H9 (cell line): ENCODE data around the gene NFKB2. TPM values are rescaled to one million over a fixed set of nuclear protein-coding genes. Genes with fewer than 3 reads are reported as not detected.

Experiments used
- DNase-seq: peaks from one replicate; pipeline ENCODE4 v3.0.0-alpha.2; 2017
- H2AFZ ChIP-seq: one replicate; pipeline ENCODE4 v1.6.1; 2013; ENCODE audit warnings: mild to moderate bottlenecking, low read length, control low read depth, moderate library complexity
- H2AK5ac ChIP-seq: 2 replicates; pipeline ENCODE4 v1.6.1; 2013; ENCODE audit warnings: low read length, control low read depth, mixed read lengths; ENCODE audit not compliant: insufficient read length
- H2BK120ac ChIP-seq: one replicate; pipeline ENCODE4 v1.6.1; 2013; ENCODE audit warnings: low read depth, mild to moderate bottlenecking, low read length, control low read depth, inconsistent platforms; ENCODE audit not compliant: poor library complexity, severe bottlenecking
- H2BK12ac ChIP-seq: 2 replicates; pipeline ENCODE4 v1.6.1; 2013; ENCODE audit warnings: low read length, control low read depth, mixed read lengths, low read depth; ENCODE audit not compliant: insufficient read length
- H2BK15ac ChIP-seq: 2 replicates; pipeline ENCODE4 v1.6.1; 2013; ENCODE audit warnings: low read depth, low read length, control low read depth
- H2BK20ac ChIP-seq: one replicate; pipeline ENCODE4 v1.6.1; 2013; ENCODE audit warnings: low read depth, mild to moderate bottlenecking, low read length, control low read depth, inconsistent platforms; ENCODE audit not compliant: poor library complexity, severe bottlenecking
- H2BK5ac ChIP-seq: 2 replicates; pipeline ENCODE4 v1.6.1; 2013; ENCODE audit warnings: low read length, control low read depth, mixed read lengths; ENCODE audit not compliant: insufficient read length
- H3K14ac ChIP-seq: 2 replicates; pipeline ENCODE4 v1.6.1; 2013; ENCODE audit warnings: low read length, control low read depth; ENCODE audit not compliant: insufficient read depth
- H3K18ac ChIP-seq: 2 replicates; pipeline ENCODE4 v1.6.1; 2013; ENCODE audit warnings: low read depth, mild to moderate bottlenecking, mixed read lengths, low read length, control low read depth; ENCODE audit not compliant: insufficient read length
- H3K23ac ChIP-seq: 2 replicates; pipeline ENCODE4 v1.6.1; 2013; ENCODE audit warnings: low read length, control low read depth, mixed read lengths, low read depth; ENCODE audit not compliant: insufficient read length
- H3K23me2 ChIP-seq: 2 replicates; pipeline ENCODE4 v1.6.1; 2013; ENCODE audit warnings: low read depth, mild to moderate bottlenecking, mixed read lengths, low read length, control low read depth; ENCODE audit not compliant: insufficient read length, poor library complexity, severe bottlenecking
- H3K27ac ChIP-seq: 2 replicates; pipeline ENCODE4 v1.5.1; 2013; ENCODE audit warnings: low read length, control low read depth, mixed read lengths, low read depth; ENCODE audit not compliant: insufficient read length
- H3K27me3 ChIP-seq: 2 replicates; pipeline ENCODE4 v1.6.1; 2013; ENCODE audit warnings: low read length, control low read depth, inconsistent platforms; ENCODE audit not compliant: insufficient read depth
- H3K4ac ChIP-seq: 2 replicates; pipeline ENCODE4 v1.6.1; 2013; ENCODE audit warnings: low read depth, mild to moderate bottlenecking, control low read depth, inconsistent platforms, low read length, moderate library complexity
- H3K4me1 ChIP-seq: 2 replicates; pipeline ENCODE4 v1.6.1; 2013; ENCODE audit warnings: low read length, control low read depth, inconsistent platforms; ENCODE audit not compliant: insufficient read depth
- H3K4me2 ChIP-seq: 2 replicates; pipeline ENCODE4 v1.6.1; 2013; ENCODE audit warnings: low read length, control low read depth, mixed read lengths; ENCODE audit not compliant: insufficient read length, insufficient read depth
- H3K56ac ChIP-seq: 2 replicates; pipeline ENCODE4 v1.6.1; 2013; ENCODE audit warnings: low read depth, mild to moderate bottlenecking, mixed read lengths, low read length, control low read depth; ENCODE audit not compliant: insufficient read length
- H3K79me1 ChIP-seq: 2 replicates; pipeline ENCODE4 v1.6.1; 2013; ENCODE audit warnings: low read depth, mild to moderate bottlenecking, moderate library complexity, low read length, control low read depth, inconsistent platforms; ENCODE audit not compliant: insufficient read depth, poor library complexity, severe bottlenecking
- H3K79me2 ChIP-seq: 2 replicates; pipeline ENCODE4 v1.6.1; 2013; ENCODE audit warnings: low read length, control low read depth, inconsistent platforms; ENCODE audit not compliant: insufficient read depth
- H3K9ac ChIP-seq: 2 replicates; pipeline ENCODE4 v1.6.1; 2013; ENCODE audit warnings: low read length, control low read depth, mixed read lengths; ENCODE audit not compliant: insufficient read length; ENCODE audit errors: extremely low read depth
- H3K9me3 ChIP-seq: one replicate; pipeline ENCODE4 v1.6.1; 2013; ENCODE audit warnings: low read depth, low read length, inconsistent platforms; ENCODE audit not compliant: control insufficient read depth
- H3T11ph ChIP-seq: one replicate; pipeline ENCODE4 v1.6.1; 2013; ENCODE audit warnings: mild to moderate bottlenecking, low read length, control low read depth, inconsistent platforms
- H4K20me1 ChIP-seq: one replicate; pipeline ENCODE4 v1.6.1; 2013; ENCODE audit not compliant: control insufficient read depth, insufficient read length, insufficient read depth
- H4K5ac ChIP-seq: 2 replicates; pipeline ENCODE4 v1.6.1; 2013; ENCODE audit warnings: low read depth, mild to moderate bottlenecking, mixed read lengths, low read length, control low read depth; ENCODE audit not compliant: insufficient read length
- H4K8ac ChIP-seq: replicated peaks from 2 replicates; pipeline ENCODE4 v1.6.1; 2013; ENCODE audit warnings: low read length, control low read depth, mixed read lengths, low read depth; ENCODE audit not compliant: insufficient read length
- H4K91ac ChIP-seq: 2 replicates; pipeline ENCODE4 v1.6.1; 2013; ENCODE audit warnings: low read depth, mild to moderate bottlenecking, moderate library complexity, mixed read lengths, low read length, control low read depth; ENCODE audit not compliant: insufficient read length
- H3K27ac Mint-ChIP-seq, 3 experiments: 2 replicates in 2 of 3; 3 replicates in 1 of 3; pipeline ENCODE4 v1.8.0; 2020 to 2021; ENCODE audit warnings: mixed read lengths in 3 of 3, mild to moderate bottlenecking in 1 of 3, moderate library complexity in 1 of 3
- H3K27me3 Mint-ChIP-seq: 2 replicates; pipeline ENCODE4 v1.8.0; 2021; ENCODE audit warnings: low read depth, mild to moderate bottlenecking, moderate library complexity, mixed read lengths
- H3K36me3 Mint-ChIP-seq, 3 experiments: 2 replicates in 2 of 3; 3 replicates in 1 of 3; pipeline ENCODE4 v1.8.0; 2020 to 2021; ENCODE audit warnings: low read depth in 3 of 3, mixed read lengths in 3 of 3; ENCODE audit not compliant: insufficient read depth in 1 of 3
- H3K4me1 Mint-ChIP-seq, 2 experiments: 2 replicates each; pipeline ENCODE4 v1.8.0; 2020; ENCODE audit warnings: mixed read lengths in 2 of 2
- H3K4me3 Mint-ChIP-seq, 2 experiments: 2 replicates in 1 of 2; 3 replicates in 1 of 2; pipeline ENCODE4 v1.8.0; 2020 to 2021; ENCODE audit warnings: mild to moderate bottlenecking in 2 of 2, mixed read lengths in 2 of 2, moderate library complexity in 1 of 2
- H3K9me3 Mint-ChIP-seq, 2 experiments: 2 replicates in 1 of 2; 3 replicates in 1 of 2; pipeline ENCODE4 v1.8.0; 2020; ENCODE audit warnings: mild to moderate bottlenecking in 2 of 2, mixed read lengths in 2 of 2, moderate library complexity in 1 of 2
- CTCF ChIP-seq: fragments of 200-600 bp; sonication (generic); conservative IDR thresholded peaks from 3 replicates; pipeline ENCODE4 v1.8.0; 2021; ENCODE audit warnings: antibody characterized with exemption, mild to moderate bottlenecking
- WGBS: extraction: QIAGEN DNeasy Blood & Tissue Kit; methylation state at CpG from one replicate; pipeline ENCODE4 v1.1.7; 2013; ENCODE audit warnings: missing lambda C conversion rate, low lambda C conversion rate, mixed read lengths; ENCODE audit not compliant: insufficient read length; ENCODE audit errors: extremely low coverage; 5-methylcytosine and 5-hydroxymethylcytosine counted together
- total RNA-seq: library from RNA; stranded (reverse); gene quantifications from 2 replicates; pipeline ENCODE4 v1.2.1, GENCODE V29; 2021

The NFKB2 gene
- total RNA-seq, 1 experiment from 2014 or later = 23.7 TPM

- H3K18ac ChIP-seq = peak overlapping the region; percentile 34
- H3K9me3 ChIP-seq = no peaks in the 10 kb centered on the region
- TF ChIP-seq CTCF = no peak
- peaks cover 3% of the 10 kb centered on the region for H3K23me2 ChIP-seq
- no peak overlapping the region for H2BK15ac ChIP-seq
- Mint-ChIP-seq H3K36me3 (peaks cover 0 to 2% (median 2%) of the 10 kb centered on the region in 3 experiments; a peak in 2 of 7 replicates), H3K9me3 (peaks cover 0 to 4% of the 10 kb centered on the region in 2 experiments; a peak in 1 of 5 replicates), H3K4me3 (peak overlapping the region; percentile 47 to 75), H3K27ac (no peak overlapping the region), H3K27me3 (peaks cover 89% of the 10 kb centered on the region), H3K4me1 (peaks cover 28 to 46% of the 10 kb centered on the region in 2 experiments)
- H3K56ac ChIP-seq = no peak overlapping the region
- no peak overlapping the region for H2BK20ac ChIP-seq
- no peaks in the 10 kb centered on the region for H3K79me1 ChIP-seq
- no peaks in the 10 kb centered on the region for H3K79me2 ChIP-seq
- no peak overlapping the region for H4K8ac ChIP-seq
- no peak overlapping the region for H3K23ac ChIP-seq
- no peak overlapping the region for H4K91ac ChIP-seq
- no peak overlapping the region for H3K14ac ChIP-seq
- H3T11ph ChIP-seq = no peak overlapping the region
- peaks cover 3% of the 10 kb centered on the region; the same call in 1 of the 2 replicates for H3K4me1 ChIP-seq
- H2AK5ac ChIP-seq = no peak overlapping the region
- H2BK120ac ChIP-seq = no peak overlapping the region
- no CpG with 5 or more reads among the region's 24 CpGs for WGBS
- peak; percentile 38 for DNase-seq
- H4K5ac ChIP-seq = no peak overlapping the region
- peaks cover 27% of the 10 kb centered on the region; the same call in 1 of the 2 replicates for H3K27me3 ChIP-seq
- no peak overlapping the region for H3K9ac ChIP-seq
- H3K4ac ChIP-seq = no peak overlapping the region
- H3K27ac ChIP-seq = no peak overlapping the region
- peaks cover 2% of the 10 kb centered on the region for H4K20me1 ChIP-seq
- peak overlapping the region; percentile 27 for H3K4me2 ChIP-seq
- H2BK12ac ChIP-seq = no peak overlapping the region
- H2AFZ ChIP-seq = no peak overlapping the region
- no peak overlapping the region for H2BK5ac ChIP-seq
Measured at GRCh38 chr10:102409604-102410428, 14.3 kb downstream of the NFKB2 start.
